Neural cell (in vitro differentiated cells): ENCODE data around the gene DNAJB8. TPM values are rescaled to one million over a fixed set of nuclear protein-coding genes. Genes with fewer than 3 reads are reported as not detected.

Experiments used
- H2AFZ ChIP-seq: fragments of 200-600, 300-800 bp; sonication (generic), shearing (Covaris generic); 2 replicates; pipeline ENCODE4 v1.6.0; 2014; ENCODE audit warnings: low read depth, mild to moderate bottlenecking, antibody characterized with exemption, low read length, moderate library complexity
- H3F3A ChIP-seq: fragments of 200-600 bp; shearing (Covaris generic); 2 replicates; pipeline ENCODE4 v1.6.1; 2016; ENCODE audit warnings: mild to moderate bottlenecking, moderate library complexity, mixed read lengths, antibody characterized with exemption, low read length; ENCODE audit not compliant: insufficient read depth, poor library complexity, severe bottlenecking
- H3K27ac ChIP-seq: fragments of 200-600, 300-800 bp; sonication (generic), shearing (Covaris generic); 2 replicates; pipeline ENCODE4 v1.5.1; 2014; ENCODE audit warnings: mild to moderate bottlenecking, low read length, moderate library complexity
- H3K27me3 ChIP-seq: fragments of 300-800, 200-600 bp; sonication (generic), shearing (Covaris generic); 2 replicates; pipeline ENCODE4 v1.6.0; 2014; ENCODE audit warnings: mild to moderate bottlenecking, low read depth, low read length, moderate library complexity; ENCODE audit not compliant: insufficient read depth
- H3K36me3 ChIP-seq: fragments of 300-800, 200-600 bp; sonication (generic), shearing (Covaris generic); 2 replicates; pipeline ENCODE4 v1.5.1; 2014; ENCODE audit warnings: mild to moderate bottlenecking, antibody characterized with exemption, low read length, moderate library complexity; ENCODE audit not compliant: insufficient read depth
- H3K4me2 ChIP-seq: fragments of 300-800, 200-600 bp; sonication (generic), shearing (Covaris generic); 2 replicates; pipeline ENCODE4 v1.6.0; 2014; ENCODE audit warnings: mild to moderate bottlenecking, low read length
- H3K4me3 ChIP-seq: fragments of 300-800, 200-600 bp; sonication (generic), shearing (Covaris generic); 2 replicates; pipeline ENCODE4 v1.5.1; 2014; ENCODE audit warnings: mild to moderate bottlenecking, low read length, moderate library complexity
- H3K79me2 ChIP-seq: fragments of 200-600 bp; shearing (Covaris generic); replicated peaks from 2 replicates; pipeline ENCODE4 v1.6.0; 2014; ENCODE audit warnings: mild to moderate bottlenecking, low read length, moderate library complexity; ENCODE audit not compliant: insufficient read depth
- H3K9ac ChIP-seq: fragments of 300-800, 200-600 bp; sonication (generic), shearing (Covaris generic); 2 replicates; pipeline ENCODE4 v1.6.1; 2016; ENCODE audit warnings: mild to moderate bottlenecking, low read length, mixed read lengths
- H3K9me2 ChIP-seq: fragments of 200-600 bp; shearing (Covaris generic); 2 replicates; pipeline ENCODE4 v1.6.1; 2016; ENCODE audit warnings: mild to moderate bottlenecking, low read length, mixed read lengths; ENCODE audit not compliant: insufficient read depth
- H3K9me3 ChIP-seq: fragments of 200-600, 300-800 bp; sonication (generic), shearing (Covaris generic); 2 replicates; pipeline ENCODE4 v1.6.1; 2016; ENCODE audit warnings: mild to moderate bottlenecking, mixed run types, low read length, moderate library complexity, mixed read lengths
- H4K20me1 ChIP-seq: fragments of 200-600 bp; shearing (Covaris generic); 2 replicates; pipeline ENCODE4 v1.6.1; 2016; ENCODE audit warnings: mild to moderate bottlenecking, mixed run types; ENCODE audit not compliant: insufficient read depth
- CTCF ChIP-seq: fragments of 450-650 bp; IDR thresholded peaks from 2 replicates; pipeline ENCODE4 v1.5.1; 2014; ENCODE audit warnings: antibody characterized with exemption, mild to moderate bottlenecking, moderate library complexity; ENCODE audit not compliant: poor library complexity, severe bottlenecking
- EP300 ChIP-seq: fragments of 450-650 bp; conservative IDR thresholded peaks from 2 replicates; pipeline ENCODE4 v1.6.1; 2014; ENCODE audit warnings: antibody characterized with exemption, mild to moderate bottlenecking, moderate library complexity; ENCODE audit not compliant: poor library complexity, severe bottlenecking
- EZH2 ChIP-seq: fragments of 200-600, 300-800 bp; shearing (Covaris generic), sonication (generic); IDR thresholded peaks from 2 replicates; pipeline ENCODE4 v1.6.1; 2014; ENCODE audit warnings: antibody characterized with exemption, low read length, borderline replicate concordance, mild to moderate bottlenecking; ENCODE audit not compliant: insufficient read depth, poor library complexity, severe bottlenecking
- POLR2AphosphoS5 ChIP-seq: IDR thresholded peaks from 2 replicates; pipeline ENCODE4 v1.6.1; 2012
- RAD21 ChIP-seq: fragments of 450-650 bp; conservative IDR thresholded peaks from 2 replicates; pipeline ENCODE4 v1.6.1; 2014; ENCODE audit warnings: antibody characterized with exemption, mild to moderate bottlenecking, moderate library complexity
- REST ChIP-seq: IDR thresholded peaks from 2 replicates; pipeline ENCODE4 v1.6.1; 2012; ENCODE audit warnings: borderline replicate concordance
- TAF1 ChIP-seq: IDR thresholded peaks from 2 replicates; pipeline ENCODE4 v1.6.1; 2012; ENCODE audit warnings: low read depth
- polyA plus RNA-seq: library from polyadenylated mRNA; depleted of rRNA; stranded (reverse); fragments of >200 nt; gene quantifications from 2 replicates; pipeline ENCODE4 v1.2.3, GENCODE V29; 2014

DNAJB8 gene
- polyA plus RNA-seq, 1 donor from 2014 or later = not detected

- no peaks in the 10 kb centered on the region for H3F3A ChIP-seq
- no peak overlapping the region for H3K4me2 ChIP-seq
- TF ChIP-seq CTCF = no peak
- TF ChIP-seq POLR2AphosphoS5 = no peak
- TF ChIP-seq EP300 = no peak
- no peak for TF ChIP-seq EZH2
- TF ChIP-seq RAD21 = no peak
- TF ChIP-seq REST = no peak
- H3K9me2 ChIP-seq = no peaks in the 10 kb centered on the region
- H3K79me2 ChIP-seq = no peaks in the 10 kb centered on the region
- no peak overlapping the region for H3K4me3 ChIP-seq
- peaks cover 7% of the 10 kb centered on the region for H3K27me3 ChIP-seq
- no peaks in the 10 kb centered on the region for H3K36me3 ChIP-seq
- H2AFZ ChIP-seq = no peak overlapping the region
- H3K9ac ChIP-seq = no peak overlapping the region
- no peaks in the 10 kb centered on the region for H4K20me1 ChIP-seq
- no peaks in the 10 kb centered on the region for H3K9me3 ChIP-seq
- H3K27ac ChIP-seq = no peak overlapping the region
Observed at GRCh38 chr3:128424508-128425069, 42.1 kb downstream of the DNAJB8 start.

GRCh38 chr3:128423525-128424147 is 43.1 kb downstream of the DNAJB8 start:
- no peak overlapping the region for H2AFZ ChIP-seq
- H3K9ac ChIP-seq = no peak overlapping the region
- no peaks in the 10 kb centered on the region for H3K9me3 ChIP-seq
- no peaks in the 10 kb centered on the region for H3F3A ChIP-seq
- no peaks in the 10 kb centered on the region for H3K9me2 ChIP-seq
- H3K27me3 ChIP-seq = peaks cover 7% of the 10 kb centered on the region
- no peak overlapping the region for H3K4me2 ChIP-seq
- H3K79me2 ChIP-seq = no peaks in the 10 kb centered on the region
- H3K36me3 ChIP-seq = no peaks in the 10 kb centered on the region
- TF ChIP-seq POLR2AphosphoS5 (no peak), REST (no peak), TAF1 (no peak)
- no peaks in the 10 kb centered on the region for H4K20me1 ChIP-seq
- H3K4me3 ChIP-seq = no peak overlapping the region
- no peak overlapping the region for H3K27ac ChIP-seq
